HG03135 (cell line): ENCODE results near the gene PTPRN2.

Source experiments
- ATAC-seq: cut with Tn5 transposase; IDR thresholded peaks from one replicate; pipeline ENCODE4 v1.9.1; 2021; ENCODE audit warnings: mild to moderate bottlenecking, moderate library complexity; ENCODE audit not compliant: unreplicated experiment

Gene PTPRN2

GRCh38 chr7:157557263-157557662, 1030.4 kb downstream of the PTPRN2 start:
- no peak for ATAC-seq

GRCh38 chr7:157556642-157556944, 1031.0 kb downstream of the PTPRN2 start:
- no peak for ATAC-seq

DNA sequence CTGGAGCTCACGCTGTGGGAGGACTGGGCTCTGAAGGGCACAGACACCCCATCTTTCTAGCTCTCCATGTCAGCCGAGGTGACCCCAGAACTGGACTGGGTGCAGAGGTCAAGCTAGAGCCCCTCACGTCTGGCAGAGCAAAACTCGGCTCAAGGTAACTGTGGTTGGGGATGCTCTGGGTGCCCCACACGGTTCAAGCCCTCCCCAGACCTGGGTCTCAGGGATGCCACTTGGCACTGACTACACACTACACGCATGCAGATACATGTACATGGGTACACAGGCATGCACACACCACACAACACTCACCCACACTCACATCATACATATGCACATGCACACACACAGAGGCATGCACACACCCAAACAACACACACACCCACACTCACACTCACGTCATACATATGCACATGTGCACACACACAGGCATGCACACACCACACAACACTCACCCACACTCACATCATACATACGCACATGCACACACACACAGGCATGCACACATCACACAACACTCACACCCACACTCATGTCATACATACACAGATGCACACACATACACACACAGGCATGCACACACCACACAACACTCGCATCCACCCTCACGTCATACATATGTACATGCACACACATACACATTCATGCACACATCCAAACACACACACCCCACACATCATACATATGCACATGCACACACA, 1031.5 kb downstream of the PTPRN2 start:
- ATAC-seq = no peak

GRCh38 chr7:157555313-157555712, 1032.3 kb downstream of the PTPRN2 start:
- ATAC-seq = no peak

GRCh38 chr7:157554393-157555238, 1033.0 kb downstream of the PTPRN2 start:
- no peak for ATAC-seq

DNA sequence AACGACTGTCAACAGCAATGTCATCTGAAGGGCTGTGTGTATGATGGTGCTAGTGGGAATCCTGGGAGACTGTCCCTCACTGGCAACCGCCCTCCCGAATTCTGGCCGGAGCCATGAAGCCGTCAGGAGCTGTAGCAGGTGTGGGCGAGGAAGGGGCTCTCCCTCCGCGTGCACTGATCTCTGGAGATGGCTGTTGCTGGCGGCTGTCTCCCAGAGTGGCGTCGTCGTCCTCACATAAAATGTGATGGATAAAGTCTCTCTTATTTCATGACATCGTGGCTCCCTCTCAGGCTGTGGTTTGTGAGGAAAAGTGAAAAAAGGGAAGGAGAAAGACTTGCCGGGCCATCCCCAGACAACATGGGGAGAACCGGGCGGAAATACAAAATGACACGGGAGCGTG, 1034.4 kb downstream of the PTPRN2 start:
- no peak for ATAC-seq

GRCh38 chr7:157552295-157552993, 1035.2 kb downstream of the PTPRN2 start:
- ATAC-seq = no peak

GRCh38 chr7:157551325-157552070, 1036.1 kb downstream of the PTPRN2 start:
- no peak for ATAC-seq

DNA sequence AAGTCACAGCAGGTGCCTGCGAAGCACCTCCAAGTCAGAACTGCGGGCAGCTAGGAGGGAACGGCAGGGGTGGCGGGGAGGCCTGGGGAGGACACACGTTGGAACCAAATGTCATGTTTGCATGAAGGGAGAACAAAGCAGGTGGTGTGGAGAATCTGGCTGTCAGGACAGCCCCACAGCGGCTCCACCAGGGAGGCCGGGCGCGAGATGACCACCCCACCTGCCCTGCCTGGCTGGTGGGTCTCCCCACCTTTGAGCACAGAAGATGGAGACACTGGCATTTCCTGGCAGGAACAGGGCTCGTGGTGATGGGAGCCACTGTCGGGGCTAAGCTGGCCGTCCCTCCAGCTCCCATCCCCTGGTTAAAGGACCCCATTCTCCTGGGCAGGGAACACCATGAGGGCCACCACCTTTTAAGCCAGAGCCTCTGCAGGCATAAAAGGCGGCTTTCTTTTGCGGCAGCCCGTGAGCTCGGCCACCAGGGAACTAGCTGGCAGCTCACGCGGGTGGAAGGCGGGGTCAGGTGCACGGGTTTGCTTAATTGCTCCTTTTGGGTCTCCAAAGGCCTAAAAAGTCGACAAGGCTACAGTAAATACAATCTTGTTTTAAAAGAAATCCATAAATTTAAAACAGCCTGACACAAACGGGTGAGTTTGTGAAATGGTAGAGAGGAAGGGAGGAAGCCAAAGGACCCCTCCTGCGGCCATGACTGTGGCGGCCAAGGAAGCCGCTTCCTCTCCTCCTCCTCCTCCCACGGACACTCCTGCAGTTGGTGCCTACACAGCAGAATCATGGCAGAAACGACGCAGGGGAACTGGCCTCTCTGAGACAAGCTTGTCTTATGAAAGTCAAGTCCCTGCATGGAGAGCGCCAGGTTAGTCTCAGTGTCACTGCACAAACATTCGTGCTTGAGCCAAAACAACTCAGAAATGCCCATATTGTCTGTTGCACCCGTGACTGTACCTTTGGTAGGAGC, 1037.0 kb downstream of the PTPRN2 start:
- ATAC-seq = no peak

DNA sequence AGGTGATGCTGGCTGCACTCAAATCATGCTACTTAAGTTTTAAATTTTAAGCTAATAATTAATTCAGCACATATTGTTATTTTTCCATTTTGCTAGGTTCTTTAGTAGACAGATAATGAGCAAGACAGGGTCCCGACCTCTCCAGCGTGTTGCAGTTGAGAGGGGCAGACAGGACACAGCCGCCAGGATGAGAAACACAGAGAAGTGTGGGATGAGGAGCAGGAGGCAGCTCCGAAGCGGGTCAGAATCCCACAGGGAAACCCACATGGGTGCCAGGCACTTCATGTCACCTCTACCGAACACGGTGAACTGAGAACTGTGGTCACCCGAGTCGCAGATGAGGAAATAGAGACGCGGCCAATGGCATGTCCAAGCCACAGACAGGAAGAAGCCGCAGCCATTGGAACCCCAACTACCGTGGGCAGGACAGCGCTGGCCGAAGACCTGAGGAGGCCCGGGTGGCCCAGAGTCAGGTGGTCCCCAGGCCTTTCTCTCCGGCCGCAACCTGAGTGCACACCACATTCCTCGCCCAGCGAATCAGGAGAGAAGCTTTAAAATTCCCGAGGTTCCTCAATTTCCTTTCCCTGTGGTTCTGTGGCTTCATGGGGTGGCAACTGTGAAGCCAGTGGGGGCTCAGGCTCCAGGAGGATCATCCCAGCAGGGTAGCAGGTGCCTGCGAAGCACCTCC, 1037.9 kb downstream of the PTPRN2 start:
- ATAC-seq = no peak

DNA sequence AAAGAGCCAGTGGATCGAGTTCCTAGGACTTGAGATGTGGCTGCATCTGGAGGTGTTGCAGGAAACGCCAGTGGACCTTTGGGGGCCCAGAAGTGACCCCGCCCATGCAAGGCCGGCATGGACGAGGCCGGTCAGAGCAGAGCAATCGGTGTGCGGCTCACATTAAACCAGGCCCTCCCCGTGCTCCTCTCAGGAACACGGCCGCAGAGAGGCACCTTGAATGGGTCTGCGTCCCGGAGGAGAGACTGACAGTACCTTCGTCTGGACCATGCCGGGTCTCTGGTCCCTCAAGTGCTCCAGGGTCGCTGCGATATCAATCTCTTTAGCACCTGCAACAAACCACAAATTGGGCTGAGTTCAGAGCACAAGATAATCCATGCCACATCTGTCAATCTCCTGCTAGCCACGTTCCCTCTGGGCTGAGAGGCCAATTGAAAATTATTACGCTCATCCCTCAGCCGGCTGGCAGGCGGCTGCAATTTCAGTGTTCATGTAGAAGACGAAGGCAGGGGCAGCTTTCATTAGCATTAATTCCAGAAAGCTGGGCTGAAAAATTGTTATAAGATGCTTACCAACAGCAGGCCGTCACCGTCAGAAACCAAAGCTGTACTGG, 1038.8 kb downstream of the PTPRN2 start:
- ATAC-seq = no peak

DNA sequence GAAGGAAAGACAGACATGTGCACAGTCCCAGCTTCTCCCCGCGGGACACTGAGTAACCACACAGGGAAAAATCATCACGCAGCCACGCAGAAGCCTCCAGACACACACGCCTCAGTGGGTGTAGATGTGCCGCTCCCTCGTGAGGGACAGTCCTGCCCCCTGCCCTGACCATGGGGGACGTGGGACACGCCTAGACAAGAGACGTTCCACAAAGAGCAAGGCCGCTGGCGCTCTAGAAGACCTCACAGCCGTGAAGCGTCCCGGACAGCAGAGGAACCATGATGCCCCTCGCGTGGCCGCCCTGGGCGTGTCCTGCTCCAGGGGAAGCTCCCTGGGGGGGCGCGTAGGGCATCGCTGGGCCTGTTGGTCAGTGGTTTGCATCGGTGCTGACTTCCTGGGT, 1040.0 kb downstream of the PTPRN2 start:
- ATAC-seq = no peak

DNA sequence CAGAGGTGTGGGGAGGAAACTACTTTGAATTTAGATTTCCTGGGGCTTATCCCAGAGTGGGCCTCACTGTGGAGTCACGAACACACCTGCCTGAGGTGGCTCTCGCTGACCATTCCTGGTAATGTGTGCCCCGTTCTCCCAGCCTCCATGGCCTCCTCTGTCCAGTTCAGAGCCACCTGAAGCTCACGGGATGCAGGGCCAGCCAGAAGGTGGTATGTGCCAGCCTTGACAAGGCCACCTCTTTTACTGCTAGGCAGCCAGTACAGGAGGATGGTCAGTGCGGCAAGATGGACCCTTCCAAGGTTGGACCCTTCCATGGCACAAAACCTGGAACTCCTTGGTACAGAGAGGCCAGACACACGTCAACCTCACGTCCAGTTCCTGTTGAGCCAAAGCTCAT, 1040.5 kb downstream of the PTPRN2 start:
- ATAC-seq = no peak

- ATAC-seq = no peak
These were observed 1042.0 kb downstream of the PTPRN2 start for GRCh38 chr7:157545681-157546060.

DNA sequence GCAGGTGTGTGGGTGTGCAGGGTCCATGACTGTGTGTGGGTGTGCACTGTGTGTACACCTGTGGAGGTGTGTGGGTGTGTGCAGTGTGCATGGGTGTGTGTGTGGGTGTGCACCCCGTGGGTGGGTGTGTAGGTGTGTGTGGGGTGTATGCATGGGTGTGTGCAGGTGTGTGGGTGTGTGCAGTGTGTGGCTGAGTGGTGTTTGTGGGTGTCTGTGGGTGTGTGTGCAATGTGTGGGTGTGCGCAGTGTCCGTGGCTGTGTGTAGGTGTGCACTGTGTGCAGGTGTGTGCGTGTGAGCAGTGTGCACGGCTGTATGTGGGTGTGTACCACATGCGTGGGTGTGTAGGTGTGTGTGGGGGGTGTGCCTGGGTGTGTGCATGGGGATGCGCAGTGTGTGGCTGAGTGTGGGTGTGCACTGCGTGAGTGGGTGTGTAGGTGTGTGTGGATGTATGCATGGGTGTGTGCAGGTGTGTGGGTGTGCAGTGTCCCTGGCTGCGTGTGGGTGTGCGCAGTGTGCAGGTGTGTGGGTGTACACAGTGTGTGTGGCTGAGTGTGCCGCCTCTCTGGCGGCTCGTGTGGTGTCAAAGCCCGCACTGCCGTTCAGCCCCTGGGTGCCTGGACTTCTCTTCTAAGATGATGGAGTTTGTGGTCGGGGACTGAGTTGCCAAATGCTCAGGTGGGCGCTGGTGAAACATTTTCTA, 1042.5 kb downstream of the PTPRN2 start:
- ATAC-seq = no peak

DNA sequence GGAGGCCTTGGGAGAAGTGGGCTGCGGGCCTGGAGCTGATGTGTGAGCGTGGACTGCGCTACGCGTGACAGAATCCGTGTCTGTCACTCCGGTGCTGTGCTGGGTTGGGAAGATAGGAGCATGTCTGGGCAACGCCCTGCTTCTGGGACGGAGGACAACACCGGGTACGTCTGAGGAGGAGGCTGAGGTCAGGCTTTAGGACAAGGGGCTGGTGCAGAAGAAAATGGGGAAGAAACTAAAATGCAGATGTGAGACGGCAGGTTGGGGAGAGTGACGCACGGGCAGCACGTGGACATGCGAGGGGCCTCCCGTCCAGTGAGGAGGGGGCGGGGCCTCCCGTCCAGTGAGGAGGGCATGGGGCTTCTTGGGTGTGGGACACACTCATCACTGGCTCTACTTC, 1043.4 kb downstream of the PTPRN2 start:
- no peak for ATAC-seq

DNA sequence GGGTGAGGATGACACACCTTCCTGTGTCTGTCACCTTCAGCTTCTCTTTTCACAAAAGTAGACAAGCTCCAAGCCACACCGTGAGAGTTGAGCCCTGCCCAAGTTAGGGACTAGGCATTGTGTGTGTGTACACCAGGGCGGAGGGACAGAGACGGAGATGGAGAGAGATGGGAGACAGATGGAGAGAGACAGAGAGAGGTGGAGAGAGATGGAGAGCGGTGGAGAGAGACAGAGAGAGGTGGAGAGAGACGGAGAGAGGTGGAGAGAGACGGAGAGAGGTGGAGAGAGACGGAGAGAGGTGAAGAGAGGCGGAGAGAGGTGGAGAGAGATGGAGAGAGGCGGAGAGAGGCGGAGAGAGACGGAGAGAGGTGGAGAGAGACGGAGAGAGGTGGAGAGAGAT, 1043.8 kb downstream of the PTPRN2 start:
- no peak for ATAC-seq

GRCh38 chr7:157543276-157543675, 1044.3 kb downstream of the PTPRN2 start:
- ATAC-seq = no peak
